NCI-H748 treated with DMSO at 0.1 percent for 48 hours (cell line): ENCODE data around the gene DCLRE1B.
"Not testable (repeated sequence)": the region's sequence is repeated elsewhere in the genome, so short reads cannot be mapped to it uniquely, and the experiment has no call there.

Source experiments
- DNase-seq: peaks from one replicate; lab custom pipeline; 2025; lab: John Stamatoyannopoulos, UW

Gene DCLRE1B

GRCh38 chr1:113948151-113948550, 43.0 kb downstream of the DCLRE1B start:
- DNase-seq, result not testable (repeated sequence)

DNA sequence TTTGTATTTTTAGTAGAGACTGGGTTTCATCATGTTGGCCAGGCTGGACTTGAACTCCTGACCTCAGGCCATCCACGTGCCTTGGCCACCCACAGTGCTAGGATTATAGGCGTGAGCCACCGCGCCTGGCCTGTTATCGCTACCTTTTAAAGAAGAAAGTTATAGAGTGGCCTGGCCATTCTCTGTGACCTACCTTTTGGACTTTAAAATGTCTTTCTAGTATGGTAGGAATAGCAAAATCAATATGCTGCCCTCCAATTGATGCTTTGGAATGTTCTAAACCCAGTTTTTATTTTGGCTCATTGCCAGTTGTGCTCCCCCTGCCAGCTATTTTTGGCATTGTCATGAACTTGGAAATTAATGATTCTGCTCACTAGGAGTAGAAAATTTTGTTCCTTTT, 43.9 kb downstream of the DCLRE1B start:
- DNase-seq, result no peak

GRCh38 chr1:113950908-113951307, 45.8 kb downstream of the DCLRE1B start:
- DNase-seq, result no peak

DNA sequence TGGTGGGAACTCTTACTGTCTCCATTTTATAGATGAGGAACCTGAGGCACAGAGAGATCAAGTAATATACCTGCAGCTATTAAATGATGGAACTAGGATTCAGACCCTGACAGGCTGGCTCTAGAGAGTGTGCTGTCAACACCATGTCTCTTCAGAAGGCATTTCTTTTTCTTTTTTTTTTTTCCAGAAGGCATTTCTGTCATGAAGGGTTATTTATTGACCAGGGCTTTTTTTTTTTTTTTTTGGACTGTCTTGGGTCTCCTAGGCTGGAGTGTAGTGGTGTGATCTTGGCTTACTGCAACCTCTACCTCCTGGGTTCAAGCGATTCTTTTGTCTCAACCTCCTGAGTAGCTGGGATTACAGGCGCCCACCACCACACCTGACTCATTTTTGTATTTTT, 46.6 kb downstream of the DCLRE1B start:
- DNase-seq, result no peak

DNA sequence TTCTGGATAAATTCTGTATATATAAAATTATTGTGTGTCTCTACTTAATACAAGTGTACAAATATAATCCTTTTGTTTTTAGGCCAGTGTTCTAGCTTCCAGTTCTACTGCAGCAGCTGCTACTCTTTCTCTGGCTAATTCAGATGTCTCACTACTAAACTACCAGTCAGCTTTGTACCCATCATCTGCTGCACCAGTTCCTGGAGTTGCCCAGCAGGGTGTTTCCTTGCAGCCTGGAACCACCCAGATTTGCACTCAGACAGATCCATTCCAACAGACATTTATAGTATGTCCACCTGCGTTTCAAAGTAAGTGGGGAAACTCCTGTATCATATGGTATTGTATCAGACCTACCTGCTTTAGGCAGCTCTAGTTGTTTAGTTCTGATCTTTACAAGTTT, 52.9 kb downstream of the DCLRE1B start:
- no peak for DNase-seq

DNA sequence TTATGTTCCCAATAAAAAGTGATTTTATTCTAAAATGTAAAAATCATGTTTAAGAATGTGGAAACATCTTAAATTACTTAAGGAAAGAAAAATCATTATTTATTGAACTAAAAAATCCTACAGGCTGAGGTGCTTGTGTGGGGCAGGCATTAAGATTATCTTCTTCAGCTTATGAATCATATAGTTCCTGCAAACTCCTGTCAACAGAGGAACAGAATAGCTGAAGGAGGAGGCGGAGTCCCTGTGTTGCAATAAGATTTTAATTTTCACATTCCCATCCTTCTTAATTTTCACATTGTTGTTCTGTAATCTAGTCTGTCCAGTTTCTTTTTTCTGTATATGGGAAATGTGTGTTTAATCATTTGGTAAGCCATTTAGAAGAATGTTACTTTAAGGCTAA, 53.6 kb downstream of the DCLRE1B start:
- DNase-seq, result no peak

- no peak for DNase-seq
Observed at GRCh38 chr1:113963281-113963906, 58.3 kb downstream of the DCLRE1B start.
